ENCODE data around the gene TMEM178B.

The TMEM178B gene

GRCh38 chr7:141265668-141266067, 191.8 kb downstream of the TMEM178B start:
- no peak for DNase-seq

- no peak for DNase-seq
These were observed 194.8 kb downstream of the TMEM178B start for GRCh38 chr7:141268614-141269013.

DNA sequence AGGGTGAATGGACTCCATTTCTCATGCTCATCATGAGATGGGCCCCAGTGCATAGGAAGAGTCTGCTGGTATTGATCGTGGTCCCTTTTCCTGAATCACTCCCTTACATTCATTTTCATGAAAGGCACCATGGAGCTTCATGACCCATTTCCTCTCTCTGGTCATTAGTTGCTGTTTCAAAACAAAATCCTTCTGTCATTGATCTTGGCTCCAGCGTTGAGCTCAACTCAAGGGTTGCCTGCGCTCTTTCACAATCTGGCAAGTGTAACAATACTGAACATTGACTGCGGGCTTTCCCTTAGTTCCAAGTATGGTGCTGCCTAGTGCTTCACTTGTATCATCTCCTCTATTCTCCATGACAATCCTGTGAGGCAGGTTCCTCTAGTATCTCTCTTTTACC, 197.6 kb downstream of the TMEM178B start:
- no peak for DNase-seq

DNA sequence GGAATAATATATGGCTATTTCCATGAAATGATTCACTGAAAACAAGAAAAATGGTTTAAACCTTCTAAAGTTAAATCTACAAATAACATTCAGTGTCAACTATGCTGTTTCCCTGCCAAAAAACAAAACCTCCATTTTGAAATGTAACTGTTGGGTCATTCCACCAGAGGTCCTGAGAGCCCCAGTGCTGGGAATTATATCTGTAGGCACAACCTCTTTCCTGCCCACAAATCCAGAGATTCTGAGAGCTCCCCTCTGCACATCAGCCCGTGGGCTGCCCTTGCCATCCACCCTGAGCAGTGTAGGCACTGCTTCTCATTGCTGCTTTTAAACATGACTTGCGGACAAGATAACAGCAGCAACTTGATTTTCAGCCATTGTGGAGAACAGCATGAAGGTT, 198.6 kb downstream of the TMEM178B start:
- no peak for DNase-seq

DNA sequence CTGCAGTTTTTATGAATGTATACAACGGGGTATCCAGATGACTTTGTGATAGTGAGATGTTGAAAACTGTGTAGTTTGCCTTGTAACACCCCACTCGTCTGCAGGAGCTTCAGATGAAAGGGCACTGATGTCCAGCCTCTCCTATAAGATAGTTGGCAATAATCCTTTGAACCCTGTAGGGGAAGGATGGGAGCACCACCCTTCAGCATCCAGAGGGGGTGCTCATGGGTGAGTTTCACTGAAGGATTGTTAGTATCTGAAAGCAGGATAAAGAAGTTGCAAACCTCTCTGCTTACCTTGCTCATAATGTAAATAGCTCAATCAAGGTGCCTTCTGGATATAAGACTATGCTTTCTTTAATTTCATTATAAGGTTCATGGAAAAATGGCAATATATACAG, 201.5 kb downstream of the TMEM178B start:
- peak; percentile 2 for DNase-seq

DNA sequence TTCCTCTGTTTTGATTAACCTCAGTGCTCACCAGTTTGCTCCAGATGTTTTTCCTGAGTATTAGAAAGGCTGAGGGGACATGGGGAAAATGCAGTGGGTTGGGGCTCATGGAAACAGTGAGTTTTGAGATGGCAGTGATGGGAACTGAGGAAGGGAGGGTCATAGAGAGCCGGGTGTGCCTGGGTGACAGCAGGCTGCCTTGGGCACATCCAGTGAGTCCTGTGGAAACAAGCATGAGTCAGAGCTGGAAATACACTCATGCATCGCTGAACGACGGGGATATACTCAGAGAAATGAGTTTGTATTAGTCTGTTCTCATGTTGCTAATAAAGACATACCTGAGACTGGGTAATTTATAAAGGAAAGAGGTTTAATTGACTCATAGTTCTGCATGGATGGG, 202.2 kb downstream of the TMEM178B start:
- no peak for DNase-seq

- DNase-seq = no peak
These were observed 206.2 kb downstream of the TMEM178B start for GRCh38 chr7:141280100-141280499.

GRCh38 chr7:141281311-141281710, 207.4 kb downstream of the TMEM178B start:
- DNase-seq = no peak

DNA sequence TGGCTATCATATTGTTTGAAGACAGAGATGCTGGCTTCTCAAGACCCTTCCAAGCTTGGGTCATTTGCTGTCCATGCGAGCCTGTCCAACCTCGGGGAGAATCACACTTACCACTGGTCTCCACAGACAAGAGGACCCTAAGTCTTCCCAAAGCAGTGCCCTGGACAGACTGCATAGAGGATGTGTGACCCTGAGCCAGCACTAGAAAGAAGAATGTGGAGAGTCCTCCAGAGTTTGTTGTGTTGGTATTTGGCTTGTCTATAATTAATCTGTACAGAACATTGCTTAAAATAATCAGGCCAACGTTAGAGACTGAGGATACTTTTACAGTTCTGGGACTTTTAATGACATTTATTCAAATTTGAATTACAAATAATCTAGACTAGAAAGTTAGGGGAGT, 212.7 kb downstream of the TMEM178B start:
- no peak for DNase-seq

DNA sequence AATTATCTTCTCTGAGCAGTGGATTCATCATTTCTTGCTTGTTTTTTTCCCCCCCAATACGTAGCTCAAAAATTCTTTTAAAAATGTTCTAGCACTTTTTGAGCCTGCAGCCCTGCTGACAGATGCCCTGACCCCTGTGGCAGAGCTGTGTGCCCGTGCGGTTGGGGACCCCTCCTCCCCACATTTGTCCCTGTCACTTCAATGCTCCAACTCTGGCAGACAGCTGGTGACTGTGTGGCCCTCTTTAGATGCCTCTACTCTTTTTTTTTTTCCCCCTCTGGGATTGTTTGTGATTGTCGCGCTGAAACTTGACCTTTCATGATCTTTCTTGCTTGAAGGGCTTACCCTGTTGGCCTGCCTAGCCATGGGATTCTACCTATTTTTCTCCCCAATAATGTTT, 214.1 kb downstream of the TMEM178B start:
- DNase-seq = no peak

DNA sequence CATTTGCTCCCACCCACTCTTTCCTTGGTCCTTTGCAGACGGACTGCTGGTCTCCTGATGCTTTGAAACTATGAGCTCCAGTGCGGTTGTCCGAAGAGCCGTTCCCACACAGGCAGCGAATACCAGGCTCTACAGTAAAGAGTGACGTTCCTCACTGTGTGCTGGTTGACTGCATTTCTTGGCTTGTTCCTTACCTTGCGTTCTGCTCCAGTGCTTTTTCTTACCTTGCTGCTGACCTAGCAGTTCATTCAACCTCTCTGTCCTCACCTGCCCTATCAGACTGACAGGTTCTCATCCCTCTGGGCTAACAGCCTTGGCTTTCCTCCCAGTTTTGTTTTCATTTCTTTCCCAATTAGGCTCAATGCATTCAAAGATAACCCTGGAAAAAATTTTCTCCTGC, 214.8 kb downstream of the TMEM178B start:
- DNase-seq = no peak

DNA sequence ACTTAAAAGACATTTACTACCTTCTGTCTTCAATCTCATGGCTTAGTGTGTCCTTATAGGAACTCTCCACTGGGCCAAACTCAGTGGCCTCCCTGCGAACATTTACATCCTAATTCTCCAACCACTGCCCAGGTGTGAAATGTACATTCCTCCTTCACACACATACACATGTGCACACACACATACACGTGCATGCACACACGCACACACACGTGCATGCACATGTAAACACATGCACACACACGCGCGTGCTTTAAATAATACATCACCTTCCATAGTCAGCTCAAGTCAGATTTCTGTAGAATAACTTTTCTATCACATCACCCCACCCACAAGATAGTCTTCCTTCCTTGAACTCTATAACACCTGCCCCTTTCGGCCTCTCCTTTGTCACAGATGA, 216.5 kb downstream of the TMEM178B start:
- no peak for DNase-seq

GRCh38 chr7:141290973-141291372, 217.1 kb downstream of the TMEM178B start:
- no peak for DNase-seq

DNA sequence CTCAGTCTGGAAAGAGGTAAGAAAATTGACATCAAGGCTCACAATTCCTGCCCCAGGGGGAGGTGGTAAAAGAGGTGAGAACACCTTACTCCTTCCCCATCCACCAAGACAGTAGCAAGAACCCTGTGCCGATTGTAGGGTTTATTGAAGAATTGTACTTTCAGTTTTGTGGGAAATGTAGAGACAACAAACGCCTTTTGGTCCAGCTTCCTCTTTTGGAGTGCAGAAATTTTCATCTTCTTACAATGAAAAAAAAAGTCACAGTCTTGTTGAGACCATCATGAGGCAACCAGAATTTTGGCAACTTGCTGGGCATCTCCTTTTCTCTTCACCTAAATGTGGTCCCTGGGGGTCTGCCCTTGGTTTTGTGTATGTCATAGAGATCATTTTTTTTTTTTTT, 217.7 kb downstream of the TMEM178B start:
- DNase-seq = no peak

GRCh38 chr7:141294143-141294829, 220.4 kb downstream of the TMEM178B start:
- no peak for DNase-seq

DNA sequence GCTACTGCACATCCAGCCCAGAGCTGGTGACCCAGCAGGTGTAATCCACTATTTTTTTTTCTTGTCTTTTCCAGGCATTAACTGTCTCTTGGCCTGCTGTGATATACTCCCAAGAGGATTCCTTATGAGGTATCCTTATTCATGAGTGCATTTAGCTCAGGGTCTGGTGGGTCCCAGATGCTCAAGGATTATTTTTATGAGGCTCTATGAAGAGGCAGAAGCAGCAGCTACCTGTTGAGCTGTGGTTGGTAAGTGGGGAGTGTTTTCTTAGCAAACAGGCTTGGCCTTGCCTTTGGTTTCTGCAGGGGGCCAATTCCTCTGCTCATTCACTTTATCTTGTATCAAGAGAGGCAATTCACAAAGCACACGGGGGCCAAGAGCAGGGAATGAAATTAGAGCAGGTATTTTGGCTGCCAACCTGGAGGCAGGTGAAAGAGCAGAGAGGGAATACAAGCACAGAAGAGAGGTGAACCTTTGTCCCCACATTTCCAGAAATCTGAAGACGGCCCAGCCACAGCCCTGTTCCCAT, 221.6 kb downstream of the TMEM178B start:
- no peak for DNase-seq

GRCh38 chr7:141300816-141301215, 227.0 kb downstream of the TMEM178B start:
- DNase-seq = no peak

DNA sequence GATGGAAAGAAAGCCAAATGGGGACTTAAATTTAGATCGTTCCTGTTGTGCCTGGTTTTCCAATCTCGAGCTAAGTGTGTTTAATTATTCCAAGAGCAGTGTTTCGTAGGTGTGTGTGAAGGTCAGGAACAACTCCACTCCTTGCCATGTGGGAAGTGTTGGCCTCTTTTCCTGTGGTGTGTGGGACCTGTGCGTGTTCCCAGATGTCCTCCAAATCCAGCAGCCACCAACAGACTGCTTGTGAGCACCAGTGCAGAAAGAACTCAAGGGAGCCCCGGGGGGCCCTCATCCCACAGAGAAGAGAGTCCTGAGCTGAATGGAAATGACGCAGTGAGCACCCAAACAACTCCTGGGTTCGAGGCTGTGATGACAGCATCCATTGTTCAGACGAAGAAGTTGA, 227.7 kb downstream of the TMEM178B start:
- no peak for DNase-seq

- DNase-seq = no peak
These were observed 228.8 kb downstream of the TMEM178B start for GRCh38 chr7:141302617-141303016.

DNA sequence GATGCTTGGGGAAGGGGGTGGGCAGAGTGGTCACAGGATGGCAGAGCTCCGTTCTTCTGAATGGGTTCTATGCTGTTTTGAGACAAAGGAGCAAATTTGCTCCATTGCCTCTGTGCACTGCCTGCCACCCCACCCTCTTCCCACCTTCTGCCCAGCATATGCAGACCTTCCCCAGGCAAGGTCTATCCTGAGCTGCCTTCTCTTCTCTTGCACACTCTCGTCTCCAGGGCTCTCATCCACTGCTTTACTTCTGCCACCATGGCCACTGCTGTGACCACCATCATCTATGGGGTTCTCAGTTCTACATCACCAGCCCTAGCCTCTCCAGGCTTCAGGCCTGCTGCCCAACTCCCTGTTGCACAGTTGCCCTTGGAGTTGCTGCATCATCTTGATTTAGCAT, 230.4 kb downstream of the TMEM178B start:
- DNase-seq = no peak

DNA sequence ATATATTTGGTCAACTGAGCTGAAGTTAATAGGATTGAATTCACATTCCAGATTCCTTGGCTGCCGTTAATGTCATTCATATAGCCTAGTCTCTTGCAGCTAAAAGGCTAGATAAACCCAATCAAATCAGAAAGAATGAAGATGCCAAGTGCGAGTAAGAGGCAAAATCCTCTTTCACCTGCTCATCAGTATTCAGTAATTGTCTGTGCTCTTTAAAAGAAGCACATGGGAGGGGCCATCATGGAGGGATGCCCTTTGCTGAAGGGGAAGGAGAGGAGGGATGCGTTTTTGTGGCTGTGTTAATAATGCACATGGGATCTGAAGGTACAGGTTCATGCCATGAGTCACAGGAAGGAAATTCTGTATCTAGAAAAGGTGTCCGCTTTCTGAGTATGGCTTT, 232.2 kb downstream of the TMEM178B start:
- peak; percentile 56 for DNase-seq

- DNase-seq = no peak
These were observed 238.5 kb downstream of the TMEM178B start for GRCh38 chr7:141312395-141312794.

GRCh38 chr7:141312828-141313521, 239.1 kb downstream of the TMEM178B start:
- no peak for DNase-seq

DNA sequence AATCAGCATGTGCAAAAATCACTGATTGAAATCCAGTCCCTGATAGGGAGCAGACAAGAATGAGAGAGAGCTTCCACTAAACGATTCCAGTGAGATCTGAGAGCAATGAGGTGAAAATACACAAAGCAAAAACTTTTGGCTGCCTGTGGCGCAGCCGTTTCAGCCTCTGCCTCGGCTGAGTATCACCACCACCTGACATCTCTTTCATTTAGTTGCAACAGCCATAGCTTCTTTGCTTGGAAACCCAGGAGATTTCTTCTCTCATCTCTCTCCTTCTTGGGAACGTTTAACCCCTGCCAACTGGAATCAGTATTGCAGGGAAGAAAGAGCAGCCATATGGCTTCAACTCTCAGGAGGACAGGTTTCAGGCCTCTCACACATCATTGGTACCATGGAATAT, 240.0 kb downstream of the TMEM178B start:
- DNase-seq = no peak
